AG20443 (cell line): ENCODE data around the gene AJAP1.

Experiments
- DNase-seq: peaks from one replicate; pipeline ENCODE4 v3.0.0; 2012; ENCODE audit warnings: low spot score, mixed read lengths

Gene AJAP1

GRCh38 chr1:4772294-4773010, 118.0 kb downstream of the AJAP1 start:
- DNase-seq: no peak

GRCh38 chr1:4773226-4773625, 118.8 kb downstream of the AJAP1 start:
- DNase-seq: no peak

- DNase-seq: no peak
Measured at GRCh38 chr1:4775506-4775905, 121.1 kb downstream of the AJAP1 start.

- peak; percentile 24 for DNase-seq
Measured at GRCh38 chr1:4778056-4778455, 123.6 kb downstream of the AJAP1 start.

GRCh38 chr1:4781646-4782045, 127.2 kb downstream of the AJAP1 start:
- no peak for DNase-seq

GRCh38 chr1:4784761-4785160, 130.4 kb downstream of the AJAP1 start:
- DNase-seq: no peak

- DNase-seq: no peak
Measured at GRCh38 chr1:4786055-4786454, 131.6 kb downstream of the AJAP1 start.

- no peak for DNase-seq
Measured at GRCh38 chr1:4787551-4787950, 133.1 kb downstream of the AJAP1 start.

GRCh38 chr1:4792565-4792964, 138.2 kb downstream of the AJAP1 start:
- no peak for DNase-seq

GRCh38 chr1:4794020-4794780, 139.8 kb downstream of the AJAP1 start:
- peak; percentile 4 for DNase-seq

GRCh38 chr1:4796161-4797015, 142.0 kb downstream of the AJAP1 start:
- DNase-seq: peak; percentile 7

- DNase-seq: peak; percentile 7
Measured at GRCh38 chr1:4797016-4797410, 142.6 kb downstream of the AJAP1 start.

GRCh38 chr1:4797429-4797828, 143.0 kb downstream of the AJAP1 start:
- peak; percentile 1 for DNase-seq

- DNase-seq: peak; percentile 39
Measured at GRCh38 chr1:4801192-4801924, 146.9 kb downstream of the AJAP1 start.

- no peak for DNase-seq
Measured at GRCh38 chr1:4802024-4802423, 147.6 kb downstream of the AJAP1 start.

- no peak for DNase-seq
Measured at GRCh38 chr1:4803335-4803734, 148.9 kb downstream of the AJAP1 start.

- no peak for DNase-seq
Measured at GRCh38 chr1:4805987-4806386, 151.6 kb downstream of the AJAP1 start.

- no peak for DNase-seq
Measured at GRCh38 chr1:4820543-4820942, 166.1 kb downstream of the AJAP1 start.

- DNase-seq: no peak
Measured at GRCh38 chr1:4825800-4826450, 171.5 kb downstream of the AJAP1 start.

- DNase-seq: no peak
Measured at GRCh38 chr1:4830707-4831106, 176.3 kb downstream of the AJAP1 start.

GRCh38 chr1:4836574-4836973, 182.2 kb downstream of the AJAP1 start:
- DNase-seq: no peak
